GM18951 (cell line): Measurements from ENCODE around the gene SBK2.
A peak's percentile ranks its signal among the peaks of the same experiment; 100 is the strongest.

Experiments
- POLR2A ChIP-seq: IDR thresholded peaks from 4 replicates; pipeline ENCODE4 v1.6.1; 2011; ENCODE audit warnings: mild to moderate bottlenecking; ENCODE audit not compliant: insufficient read length, insufficient read depth; ENCODE audit errors: extremely low read depth
- in situ Hi-C: fragments of 300-500 bp; cut with MboI; formaldehyde crosslinking; loops from one replicate; pipeline ENCODE4 v1.12.0; 2022; ENCODE audit warnings: low sequenced_read_pairs, mixed read lengths, inconsistent platforms; ENCODE audit not compliant: unreplicated experiment

Gene SBK2

DNA sequence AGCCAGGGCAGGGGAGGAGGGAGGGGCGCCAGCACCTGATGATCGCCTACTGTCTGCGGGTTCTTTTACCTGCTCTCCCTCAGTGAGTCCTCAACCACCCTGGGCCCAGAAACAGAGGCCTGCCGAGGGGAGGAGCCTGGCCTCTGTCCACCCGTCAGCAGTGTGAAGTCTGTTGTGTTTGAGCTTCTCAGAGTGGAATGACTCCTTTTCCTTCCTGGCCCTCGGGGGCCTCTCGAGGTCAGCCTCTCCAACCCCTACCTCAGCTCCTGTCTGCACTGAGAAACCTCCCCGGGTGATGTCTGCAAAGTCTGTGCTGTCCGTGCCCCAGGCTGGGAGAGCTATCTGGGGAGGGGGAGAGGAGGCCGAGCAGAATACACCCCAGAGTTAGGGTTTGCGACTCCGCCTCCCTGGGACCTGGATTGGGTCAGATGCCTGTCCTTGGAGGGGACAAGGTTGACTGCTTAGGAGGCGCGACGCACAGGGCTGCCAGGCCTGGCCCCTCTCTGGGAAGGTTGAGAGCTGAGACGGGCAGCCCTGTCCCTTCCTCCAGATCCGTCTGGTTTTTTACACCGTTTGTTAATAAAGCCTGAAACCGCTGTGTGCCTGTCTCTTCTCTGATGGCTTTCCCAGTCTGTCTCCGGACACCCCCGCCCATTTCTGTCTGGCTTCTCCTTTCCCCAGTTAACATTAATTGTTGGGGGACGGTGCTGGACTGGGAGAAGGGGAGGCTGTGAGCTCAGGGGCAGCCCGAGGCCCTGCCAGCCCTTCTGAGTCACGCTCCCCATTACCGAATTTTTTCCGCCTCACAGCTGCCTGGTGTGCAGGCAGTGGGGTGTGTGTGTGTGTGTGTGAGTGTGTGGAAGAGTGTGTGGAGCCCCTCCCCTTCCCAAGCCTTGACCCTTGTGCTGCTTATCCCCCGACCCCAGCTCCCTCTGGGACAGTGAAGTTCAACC, 49.7 kb downstream of the SBK2 start:
- TF ChIP-seq POLR2A: no peak
- in situ Hi-C loops: no loop called here

GRCh38 chr19:55486043-55486970, 50.6 kb downstream of the SBK2 start:
- in situ Hi-C loops: no loop called here
- TF ChIP-seq POLR2A: no peak

DNA sequence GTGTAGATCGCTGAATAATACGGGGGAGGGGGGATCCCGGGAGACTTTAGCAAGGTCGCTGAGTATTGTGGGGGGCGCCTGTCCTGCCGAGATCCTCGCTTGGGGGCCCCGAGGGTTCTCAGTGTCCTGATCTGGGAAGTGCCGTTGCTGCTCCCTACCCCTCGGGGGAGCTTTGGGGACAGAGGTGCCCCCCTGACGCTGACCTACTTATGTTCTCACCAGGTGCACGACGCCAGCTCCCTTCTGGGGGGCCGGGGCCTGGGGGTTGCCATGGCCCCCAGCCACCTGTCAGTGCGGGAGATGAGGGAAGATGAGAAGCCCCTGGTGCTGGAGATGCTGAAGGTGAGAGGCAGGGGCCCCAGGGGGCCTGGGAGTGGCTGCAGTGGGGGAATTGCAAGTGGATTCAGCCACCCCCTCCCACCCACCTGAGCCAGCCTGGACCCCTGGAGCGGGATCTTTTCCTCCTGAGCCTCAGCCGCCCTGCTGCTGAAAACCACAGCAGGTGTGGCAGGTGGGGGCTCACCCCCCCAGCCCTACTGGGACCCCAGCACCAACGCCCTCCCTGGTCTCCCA, 51.4 kb downstream of the SBK2 start:
- TF ChIP-seq POLR2A: no peak
- in situ Hi-C loops: no loop called here

GRCh38 chr19:55484593-55485438, 52.1 kb downstream of the SBK2 start, which contains the start of gene NAT14:
Gene NAT14, plus strand, starts transcription at chr19:55485188. Its CDS starts 521 bp downstream, at chr19:55485709.
- peak; percentile 41 for TF ChIP-seq POLR2A
- in situ Hi-C loops: no loop called here

DNA sequence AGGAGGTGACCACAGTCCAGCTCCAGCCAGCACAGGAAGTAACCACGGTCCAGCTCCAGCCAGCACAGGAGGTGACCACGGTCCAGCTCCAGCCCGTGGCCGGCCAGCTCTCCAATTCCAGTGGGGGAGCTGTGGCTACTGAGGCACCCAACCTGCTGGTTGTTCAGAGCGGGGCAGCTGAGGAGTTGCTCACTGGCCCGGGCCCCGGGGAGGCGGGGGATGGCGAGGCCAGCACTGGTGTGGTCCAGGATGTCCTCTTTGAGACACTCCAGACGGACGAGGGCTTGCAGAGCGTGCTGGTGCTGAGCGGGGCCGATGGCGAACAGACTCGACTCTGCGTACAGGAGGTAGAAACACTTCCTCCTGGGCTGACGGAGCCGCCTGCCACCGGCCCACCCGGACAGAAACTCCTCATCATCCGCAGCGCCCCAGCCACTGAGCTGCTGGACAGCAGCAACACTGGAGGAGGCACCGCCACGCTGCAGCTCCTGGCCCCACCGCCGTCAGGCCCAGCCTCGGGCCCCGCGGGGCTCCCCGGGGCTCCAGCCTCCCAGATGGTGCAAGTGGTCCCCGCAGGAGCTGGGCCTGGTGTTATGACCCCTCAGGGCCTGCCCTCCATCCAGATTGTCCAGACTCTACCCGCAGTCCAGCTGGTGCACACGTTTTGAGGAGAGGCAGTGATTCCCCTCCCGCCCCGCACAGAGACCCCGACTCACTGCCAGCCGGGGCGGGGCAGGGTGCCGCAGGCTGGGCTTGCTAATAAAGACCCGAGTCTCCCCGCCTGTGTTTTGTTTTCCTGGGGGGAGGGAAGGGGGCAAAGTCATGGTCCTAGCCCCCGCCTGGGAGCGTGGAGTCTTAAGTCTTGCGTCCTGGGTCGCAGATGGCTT, 53.0 kb downstream of the SBK2 start:
- in situ Hi-C loops: no loop called here
- no peak for TF ChIP-seq POLR2A

DNA sequence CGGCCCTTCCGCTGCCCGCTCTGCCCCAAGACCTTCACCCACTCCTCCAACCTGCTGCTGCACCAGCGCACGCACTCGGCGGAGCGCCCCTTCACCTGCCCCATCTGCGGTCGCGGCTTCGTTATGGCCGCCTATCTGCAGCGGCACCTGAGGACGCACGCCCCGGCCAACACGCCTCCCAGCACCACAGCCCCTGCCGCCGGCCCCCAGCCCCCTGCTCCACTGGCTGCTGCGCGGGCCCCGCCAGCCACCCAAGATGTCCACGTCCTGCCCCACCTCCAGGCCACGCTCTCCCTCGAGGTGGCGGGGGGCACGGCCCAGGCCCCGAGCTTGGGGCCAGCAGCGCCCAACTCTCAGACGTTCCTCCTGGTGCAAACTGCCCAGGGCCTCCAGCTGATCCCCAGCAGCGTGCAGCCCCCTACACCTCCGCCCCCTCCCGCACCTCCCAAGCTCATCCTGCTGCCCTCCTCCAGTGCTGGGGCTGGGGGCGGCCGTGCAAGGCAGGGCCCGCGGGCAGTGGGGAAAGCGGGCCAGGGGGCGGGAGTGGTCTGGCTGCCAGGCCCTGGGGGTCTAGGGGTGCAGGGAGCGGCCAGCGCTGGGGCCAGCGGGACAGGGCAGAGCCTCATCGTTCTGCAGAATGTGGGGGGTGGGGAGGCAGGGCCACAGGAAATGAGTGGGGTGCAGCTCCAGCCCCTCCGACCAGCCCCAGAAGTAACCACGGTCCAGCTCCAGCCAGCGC, 53.8 kb downstream of the SBK2 start:
- in situ Hi-C loops: no loop called here
- TF ChIP-seq POLR2A: no peak

DNA sequence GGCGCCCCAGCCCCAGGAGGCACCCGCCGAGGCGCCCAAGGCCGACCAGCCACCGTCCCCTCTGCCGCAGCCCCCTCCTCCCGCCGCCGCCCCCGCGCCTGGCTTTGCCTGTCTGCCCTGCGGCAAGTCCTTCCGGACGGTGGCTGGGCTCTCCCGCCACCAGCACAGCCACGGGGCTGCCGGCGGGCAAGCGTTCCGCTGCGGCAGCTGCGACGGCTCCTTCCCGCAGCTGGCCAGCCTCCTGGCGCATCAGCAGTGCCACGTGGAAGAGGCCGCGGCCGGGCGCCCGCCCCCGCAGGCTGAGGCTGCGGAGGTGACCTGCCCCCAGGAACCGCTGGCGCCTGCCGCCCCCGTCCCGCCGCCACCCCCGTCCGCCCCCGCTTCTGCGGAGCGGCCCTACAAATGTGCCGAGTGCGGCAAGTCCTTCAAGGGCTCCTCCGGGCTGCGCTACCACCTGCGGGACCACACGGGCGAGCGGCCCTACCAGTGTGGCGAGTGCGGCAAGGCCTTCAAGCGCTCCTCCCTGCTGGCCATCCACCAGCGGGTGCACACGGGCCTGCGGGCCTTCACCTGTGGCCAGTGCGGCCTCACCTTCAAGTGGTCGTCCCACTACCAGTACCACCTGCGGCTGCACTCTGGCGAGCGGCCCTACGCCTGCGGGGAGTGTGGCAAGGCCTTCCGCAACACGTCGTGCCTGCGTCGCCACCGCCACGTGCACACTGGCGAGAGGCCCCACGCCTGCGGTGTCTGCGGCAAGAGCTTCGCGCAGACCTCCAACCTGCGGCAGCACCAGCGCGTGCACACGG, 54.6 kb downstream of the SBK2 start:
- no peak for TF ChIP-seq POLR2A
- in situ Hi-C loops: no loop called here

DNA sequence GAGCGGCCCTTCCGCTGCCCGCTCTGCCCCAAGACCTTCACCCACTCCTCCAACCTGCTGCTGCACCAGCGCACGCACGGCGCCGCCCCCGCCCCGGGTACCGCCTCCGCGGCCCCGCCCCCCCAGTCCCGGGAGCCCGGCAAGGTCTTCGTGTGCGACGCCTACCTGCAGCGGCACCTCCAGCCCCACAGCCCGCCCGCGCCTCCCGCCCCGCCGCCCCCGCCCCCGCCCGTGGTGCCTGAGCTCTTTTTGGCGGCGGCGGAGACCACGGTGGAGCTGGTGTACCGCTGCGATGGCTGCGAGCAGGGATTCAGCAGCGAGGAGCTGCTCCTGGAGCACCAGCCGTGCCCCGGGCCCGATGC, 55.2 kb downstream of the SBK2 start:
- no peak for TF ChIP-seq POLR2A
- in situ Hi-C loops: no loop called here

DNA sequence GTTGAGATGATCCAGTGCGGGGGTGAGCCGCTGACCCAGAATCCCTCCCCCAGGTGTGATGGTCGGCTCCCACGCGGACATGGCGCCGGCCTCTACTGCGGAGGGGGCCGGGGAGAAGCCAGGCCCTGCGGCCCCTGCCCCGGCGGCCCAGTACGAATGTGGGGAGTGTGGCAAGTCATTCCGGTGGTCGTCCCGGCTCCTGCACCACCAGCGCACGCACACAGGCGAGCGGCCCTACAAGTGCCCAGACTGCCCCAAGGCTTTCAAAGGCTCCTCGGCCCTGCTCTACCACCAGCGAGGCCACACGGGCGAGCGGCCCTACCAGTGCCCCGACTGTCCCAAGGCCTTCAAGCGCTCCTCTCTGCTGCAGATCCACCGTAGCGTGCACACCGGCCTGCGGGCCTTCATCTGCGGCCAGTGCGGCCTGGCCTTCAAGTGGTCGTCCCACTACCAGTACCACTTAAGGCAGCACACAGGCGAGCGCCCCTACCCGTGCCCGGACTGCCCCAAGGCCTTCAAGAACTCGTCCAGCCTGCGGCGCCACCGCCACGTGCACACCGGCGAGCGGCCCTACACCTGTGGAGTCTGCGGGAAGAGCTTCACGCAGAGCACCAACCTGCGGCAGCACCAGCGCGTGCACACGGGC, 55.7 kb downstream of the SBK2 start:
- TF ChIP-seq POLR2A: no peak
- in situ Hi-C loops: no loop called here
